Gastroesophageal sphincter (tissue), 4 donors: ENCODE measurements around the gene CHTF8. TPM values are rescaled to one million over a fixed set of nuclear protein-coding genes. Genes with fewer than 3 reads are reported as not detected.
A peak's percentile ranks its signal among the peaks of the same experiment; 100 is the strongest.

ENCODE experiments used
- ATAC-seq: fragments of 150-250 bp; one replicate; pipeline ENCODE4 v1.9.1; 2016; ENCODE audit warnings: mild to moderate bottlenecking, moderate library complexity
- H3K27ac ChIP-seq, 4 donors: fragments of 200-600 bp; sonication (generic) in 3 of 4; 1 replicate in 3 of 4; 2 replicates in 1 of 4; pipeline ENCODE4 v1.5.1; 2016 to 2019
- H3K27me3 ChIP-seq: fragments of 200-600 bp; sonication (generic); one replicate; pipeline ENCODE4 v1.5.1; 2019
- H3K36me3 ChIP-seq, 2 donors: fragments of 200-600 bp; sonication (generic); one replicate each; pipeline ENCODE4 v1.5.1; 2019; ENCODE audit warnings: control low read depth in 1 of 2
- H3K4me1 ChIP-seq, 3 donors: fragments of 200-600 bp; sonication (generic); 1 replicate in 2 of 3; 2 replicates in 1 of 3; pipeline ENCODE4 v1.5.1; 2016 to 2019; ENCODE audit warnings: control low read depth in 2 of 3
- H3K4me3 ChIP-seq, 2 donors: fragments of 200-600 bp; sonication (generic); one replicate each; pipeline ENCODE4 v1.5.1; 2019; ENCODE audit warnings: mild to moderate bottlenecking in 1 of 2, moderate library complexity in 1 of 2
- H3K9me3 ChIP-seq, 3 donors: fragments of 200-600 bp; sonication (generic); one replicate each; pipeline ENCODE4 v1.5.1; 2017 to 2019; ENCODE audit warnings: control low read depth in 2 of 3
- CTCF ChIP-seq, 4 experiments: fragments of 200-600 bp in 2 of 4; fragments of 450-650 bp in 2 of 4; sonication (generic) in 1 of 4; IDR thresholded peaks; one replicate each; pipeline ENCODE4 v1.5.1; 2017 to 2019; ENCODE audit warnings: antibody characterized with exemption in 4 of 4, mild to moderate bottlenecking in 2 of 4, moderate library complexity in 2 of 4
- EP300 ChIP-seq: sonication (generic); formaldehyde crosslinking; IDR thresholded peaks from one replicate; pipeline ENCODE4 v1.6.1; 2017; ENCODE audit warnings: antibody characterized with exemption, mild to moderate bottlenecking
- POLR2A ChIP-seq, 2 donors: fragments of 450-650 bp; IDR thresholded peaks; one replicate each; pipeline ENCODE4 v1.6.1; 2017; ENCODE audit warnings: antibody characterized with exemption in 2 of 2, mild to moderate bottlenecking in 2 of 2, moderate library complexity in 1 of 2
- POLR2AphosphoS5 ChIP-seq: sonication (generic); formaldehyde crosslinking; IDR thresholded peaks from one replicate; pipeline ENCODE4 v1.6.1; 2017; ENCODE audit warnings: antibody characterized with exemption
- WGBS, 2 donors: methylation state at CpG; one replicate each; pipeline ENCODE4 v1.1.5; 2018; ENCODE audit warnings: low coverage in 1 of 2; 5-methylcytosine and 5-hydroxymethylcytosine counted together
- total RNA-seq, 4 donors: library from RNA; depleted of rRNA; stranded (reverse); fragments of >200 nt; gene quantifications; one replicate each; pipeline ENCODE4 v1.1.0, GENCODE V29; 2016

CHTF8 gene
- total RNA-seq, 4 donors from 2014 or later: 44.0 to 102 (median 61.9) TPM

GRCh38 chr16:69133373-69133954 is 1.1 kb upstream of the CHTF8 start:
- TF ChIP-seq POLR2AphosphoS5: no peak
- no peak for TF ChIP-seq POLR2A (IDR thresholded peaks at IDR 0.05)
- TF ChIP-seq CTCF (IDR thresholded peaks at IDR 0.05): no peak
- no peak for TF ChIP-seq EP300
- Histone ChIP-seq H3K36me3 (peaks cover 0 to 31% of the 10 kb centered on the region in 2 donors), H3K9me3 (no peaks in the 10 kb centered on the region), H3K4me1 (peaks cover 0 to 53% (median 19%) of the 10 kb centered on the region in 3 donors), H3K27me3 (no peaks in the 10 kb centered on the region), H3K4me3 (peak overlapping the region; percentile 95 to 97), H3K27ac (peak overlapping the region in 2 of 4 donors; percentile 95 to 97)
- 27 to 32% methylated on average over 5 of the region's 5 CpGs for WGBS, 2 donors
- ATAC-seq: no peak

GRCh38 chr16:69131839-69132423 is 457 bp downstream of the CHTF8 start:
- H3K4me1 ChIP-seq: peaks cover 0 to 63% (median 21%) of the 10 kb centered on the region in 3 donors
- peak overlapping the region; percentile 95 to 97 for H3K4me3 ChIP-seq
- no peaks in the 10 kb centered on the region for H3K9me3 ChIP-seq
- no peaks in the 10 kb centered on the region for H3K27me3 ChIP-seq
- H3K27ac ChIP-seq: peak overlapping the region; percentile 75 to 97 (median 96)
- peaks cover 0 to 22% of the 10 kb centered on the region in 2 donors for H3K36me3 ChIP-seq
- ATAC-seq: peak; percentile 80
- TF ChIP-seq POLR2A (IDR thresholded peaks at IDR 0.05) (no peak), EP300 (no peak), CTCF (IDR thresholded peaks at IDR 0.05) (no peak), POLR2AphosphoS5 (peak; percentile 36)
- 1 to 2% methylated on average over 10 to 25 of the region's 53 CpGs for WGBS, 2 donors

GRCh38 chr16:69131167-69131838 is 1.1 kb downstream of the CHTF8 start:
- Histone ChIP-seq H3K36me3 (peaks cover 0 to 16% of the 10 kb centered on the region in 2 donors), H3K27me3 (no peaks in the 10 kb centered on the region), H3K27ac (peak overlapping the region; percentile 75 to 97 (median 96)), H3K4me3 (peak overlapping the region; percentile 95 to 97), H3K4me1 (peaks cover 0 to 64% (median 21%) of the 10 kb centered on the region in 3 donors), H3K9me3 (no peaks in the 10 kb centered on the region)
- TF ChIP-seq POLR2A (IDR thresholded peaks at IDR 0.05) (no peak), CTCF (IDR thresholded peaks at IDR 0.05) (no peak), POLR2AphosphoS5 (no peak), EP300 (no peak)
- 0 to 2% methylated on average over 11 to 12 of the region's 15 CpGs for WGBS, 2 donors
- no peak for ATAC-seq

GRCh38 chr16:69130461-69130860 is 1.9 kb downstream of the CHTF8 start:
- H3K9me3 ChIP-seq: no peaks in the 10 kb centered on the region
- no peak for ATAC-seq
- no peak overlapping the region for H3K4me3 ChIP-seq
- 35 to 45% methylated on average over 5 to 6 of the region's 6 CpGs for WGBS, 2 donors
- peak overlapping the region in 2 of 4 donors; percentile 95 to 96 for H3K27ac ChIP-seq
- H3K27me3 ChIP-seq: no peaks in the 10 kb centered on the region
- peaks cover 0 to 14% of the 10 kb centered on the region in 2 donors for H3K36me3 ChIP-seq
- no peak for TF ChIP-seq POLR2AphosphoS5
- TF ChIP-seq EP300: no peak
- TF ChIP-seq POLR2A (IDR thresholded peaks at IDR 0.05): no peak
- TF ChIP-seq CTCF (IDR thresholded peaks at IDR 0.05): no peak
- peaks cover 0 to 66% (median 21%) of the 10 kb centered on the region in 3 donors for H3K4me1 ChIP-seq
